ENCODE measurements around the gene NUP155.
"Not testable (repeated sequence)": the region's sequence is repeated elsewhere in the genome, so short reads cannot be mapped to it uniquely, and the experiment has no call there.

The NUP155 gene

GRCh38 chr5:37370864-37371726 lies at the start of gene NUP155:
Gene NUP155 (minus strand): TSS chr5:37371106. CDS start chr5:37370977, 129 bp downstream.
- no peak for TF ChIP-seq CTCF (IDR thresholded peaks at IDR 0.05; ENCODE audit: insufficient read depth, missing control alignments)
- peak; percentile 51 for DNase-seq (ENCODE audit: insufficient read length, low spot score)
- FAIRE-seq: peak; percentile 64

- no peak for TF ChIP-seq CTCF (IDR thresholded peaks at IDR 0.05; ENCODE audit: insufficient read depth, missing control alignments)
- no peak for FAIRE-seq
- DNase-seq (ENCODE audit: insufficient read length, low spot score): no peak
Measured at GRCh38 chr5:37417347-37417746, 46.4 kb upstream of the NUP155 start.

GRCh38 chr5:37415456-37415855 lies 44.5 kb upstream of the NUP155 start:
- DNase-seq (ENCODE audit: insufficient read length, low spot score); FAIRE-seq: not testable (repeated sequence)

GRCh38 chr5:37412515-37412914 lies 41.6 kb upstream of the NUP155 start:
- DNase-seq (ENCODE audit: insufficient read length, low spot score) (no peak), FAIRE-seq (no peak)
- TF ChIP-seq CTCF (IDR thresholded peaks at IDR 0.05; ENCODE audit: insufficient read depth, missing control alignments): no peak

- no peak for TF ChIP-seq CTCF (IDR thresholded peaks at IDR 0.05; ENCODE audit: insufficient read depth, missing control alignments)
- FAIRE-seq (no peak), DNase-seq (ENCODE audit: insufficient read length, low spot score) (no peak)
Measured at GRCh38 chr5:37400501-37400900, 29.6 kb upstream of the NUP155 start.

- TF ChIP-seq CTCF (IDR thresholded peaks at IDR 0.05; ENCODE audit: insufficient read depth, missing control alignments): no peak
- DNase-seq (ENCODE audit: insufficient read length, low spot score): no peak
- FAIRE-seq: no peak
Measured at GRCh38 chr5:37396352-37396751, 25.4 kb upstream of the NUP155 start.

GRCh38 chr5:37391591-37391990 lies 20.7 kb upstream of the NUP155 start:
- no peak for DNase-seq (ENCODE audit: insufficient read length, low spot score)
- TF ChIP-seq CTCF (IDR thresholded peaks at IDR 0.05; ENCODE audit: insufficient read depth, missing control alignments): no peak
- FAIRE-seq: no peak
